Renal cortex interstitium (tissue), 11 donors: ENCODE results near the gene RPTOR. TPM values are rescaled to one million over a fixed set of nuclear protein-coding genes. Genes with fewer than 3 reads are reported as not detected.
"Not testable (repeated sequence)": the region's sequence is repeated elsewhere in the genome, so short reads cannot be mapped to it uniquely, and the experiment has no call there.

Source experiments
- DNase-seq, 11 donors: peaks; one replicate each; pipeline ENCODE4 v3.0.0-alpha.2; 2013; ENCODE audit warnings: low read depth in 9 of 11, low spot score in 4 of 11; ENCODE audit errors: extremely low read depth in 1 of 11
- polyA plus RNA-seq, 3 donors: library from polyadenylated mRNA; unstranded; fragments of 120-200 nt; gene quantifications; one replicate each; pipeline ENCODE4 v1.2.1, GENCODE V29; 2013; ENCODE audit not compliant: insufficient read length in 3 of 3

RPTOR gene
- polyA plus RNA-seq, 3 donors = 17.2 to 22.5 (median 21.4) TPM

- DNase-seq = no peak
These were observed 151.3 kb downstream of the RPTOR start for GRCh38 chr17:80695979-80696378.

GRCh38 chr17:80696456-80696855, 151.8 kb downstream of the RPTOR start:
- DNase-seq = no peak

- no peak for DNase-seq
These were observed 152.3 kb downstream of the RPTOR start for GRCh38 chr17:80696964-80697363.

- DNase-seq = no peak
These were observed 153.7 kb downstream of the RPTOR start for GRCh38 chr17:80698297-80698696.

GRCh38 chr17:80699205-80699604, 154.6 kb downstream of the RPTOR start:
- DNase-seq = not testable (repeated sequence)

GRCh38 chr17:80701730-80702129, 157.1 kb downstream of the RPTOR start:
- DNase-seq = no peak

- no peak for DNase-seq
These were observed 157.9 kb downstream of the RPTOR start for GRCh38 chr17:80702315-80703141.

- DNase-seq = no peak
These were observed 158.5 kb downstream of the RPTOR start for GRCh38 chr17:80703142-80703478.

GRCh38 chr17:80704381-80704819, 159.8 kb downstream of the RPTOR start:
- no peak for DNase-seq

- DNase-seq = no peak
These were observed 160.3 kb downstream of the RPTOR start for GRCh38 chr17:80704894-80705293.

- DNase-seq = no peak
These were observed 161.3 kb downstream of the RPTOR start for GRCh38 chr17:80705988-80706387.

- no peak for DNase-seq
These were observed 161.8 kb downstream of the RPTOR start for GRCh38 chr17:80706463-80706867.

GRCh38 chr17:80708480-80708879, 163.8 kb downstream of the RPTOR start:
- DNase-seq = no peak

GRCh38 chr17:80709090-80709695, 164.6 kb downstream of the RPTOR start:
- no peak for DNase-seq

- no peak for DNase-seq
These were observed 166.2 kb downstream of the RPTOR start for GRCh38 chr17:80710714-80711302.

- no peak for DNase-seq
These were observed 167.5 kb downstream of the RPTOR start for GRCh38 chr17:80712089-80712488.

GRCh38 chr17:80712606-80713005, 168.0 kb downstream of the RPTOR start:
- no peak for DNase-seq

GRCh38 chr17:80716986-80717719, 172.5 kb downstream of the RPTOR start:
- no peak for DNase-seq

- no peak for DNase-seq
These were observed 173.1 kb downstream of the RPTOR start for GRCh38 chr17:80717720-80718083.

- DNase-seq = no peak
These were observed 173.8 kb downstream of the RPTOR start for GRCh38 chr17:80718428-80718827.
